GM12875 (cell line): Measurements from ENCODE around the gene CD9.

Experiments
- H3K4me3 ChIP-seq: one replicate; pipeline ENCODE4 v1.5.1; 2011; ENCODE audit warnings: low read depth, low read length, control low read depth
- CTCF ChIP-seq: IDR thresholded peaks from 2 replicates; pipeline ENCODE4 v1.5.1; 2011; ENCODE audit warnings: low read depth, mild to moderate bottlenecking, control low read depth, inconsistent platforms, low read length, moderate library complexity, borderline replicate concordance; ENCODE audit not compliant: insufficient read depth

The CD9 gene

GRCh38 chr12:6199531-6200255 is 507 bp upstream of the CD9 start:
- TF ChIP-seq CTCF = no peak
- no peak overlapping the region for H3K4me3 ChIP-seq

GRCh38 chr12:6201213-6201608 is 1.0 kb downstream of the CD9 start:
- no peak for TF ChIP-seq CTCF
- H3K4me3 ChIP-seq = no peak overlapping the region

GRCh38 chr12:6201826-6202225 is 1.6 kb downstream of the CD9 start:
- TF ChIP-seq CTCF = no peak

DNA sequence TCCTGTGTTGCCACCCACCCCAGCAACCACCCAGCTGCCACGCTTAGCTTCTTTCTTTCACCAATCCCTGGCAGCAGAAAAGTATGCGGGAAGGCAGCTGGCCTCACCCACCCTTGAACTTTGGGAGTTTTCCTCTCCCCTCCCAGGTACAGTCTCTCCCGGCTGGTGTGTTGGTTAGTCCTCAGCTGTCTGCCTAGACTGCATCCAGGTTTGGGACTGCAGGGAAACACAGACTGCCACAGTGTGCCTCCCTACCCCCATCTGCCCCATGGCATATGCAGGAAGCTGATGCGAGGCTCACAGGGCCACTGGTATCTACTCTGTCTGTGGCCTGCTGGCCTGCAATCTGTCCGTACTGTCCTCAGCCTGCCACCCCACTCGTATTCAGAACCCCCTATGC is 2.1 kb downstream of the CD9 start:
- no peak for TF ChIP-seq CTCF
- H3K4me3 ChIP-seq = no peak overlapping the region

More at GRCh38 chr12:6201826-6202225, 1.6 kb downstream of the CD9 start:
- no peak overlapping the region for H3K4me3 ChIP-seq

DNA sequence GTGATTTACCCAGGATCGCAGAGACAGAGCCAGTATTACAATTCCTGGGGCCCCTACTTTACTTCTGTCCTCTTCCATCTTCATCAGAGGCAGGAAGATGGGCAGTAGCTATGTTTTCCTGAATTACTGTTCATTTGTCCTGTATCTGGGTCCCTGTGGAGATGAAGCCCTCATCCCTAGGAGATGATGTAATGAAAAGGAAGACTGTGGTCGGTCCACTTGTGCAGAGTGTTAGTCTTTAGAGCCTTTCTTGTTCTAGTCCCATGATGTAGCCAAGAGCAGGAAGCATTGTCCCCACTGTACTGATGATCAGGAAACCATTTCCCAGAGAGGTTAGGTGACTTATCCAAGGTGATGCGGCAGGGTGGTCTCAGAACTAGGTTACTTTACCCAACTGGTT is 2.6 kb downstream of the CD9 start:
- no peak for TF ChIP-seq CTCF
- H3K4me3 ChIP-seq = no peak overlapping the region

GRCh38 chr12:6203601-6204000 is 3.4 kb downstream of the CD9 start:
- TF ChIP-seq CTCF = no peak

GRCh38 chr12:6204533-6205143 is 4.4 kb downstream of the CD9 start:
- TF ChIP-seq CTCF = no peak
- H3K4me3 ChIP-seq = no peak overlapping the region

More at GRCh38 chr12:6203601-6204000, 3.4 kb downstream of the CD9 start:
- H3K4me3 ChIP-seq = no peak overlapping the region
